Glutamatergic neuron (in vitro differentiated cells): ENCODE data around the gene ABHD14A. TPM values are rescaled to one million over a fixed set of nuclear protein-coding genes. Genes with fewer than 3 reads are reported as not detected.

ENCODE experiments used
- DNase-seq: peaks from one replicate; pipeline ENCODE4 v3.0.0; 2022
- H3K27ac Mint-ChIP-seq: one replicate; pipeline ENCODE4 v1.8.0; 2020; ENCODE audit warnings: mild to moderate bottlenecking, mixed read lengths, inconsistent platforms; ENCODE audit not compliant: unreplicated experiment
- H3K27me3 Mint-ChIP-seq: one replicate; pipeline ENCODE4 v1.8.0; 2020; ENCODE audit warnings: mild to moderate bottlenecking, moderate library complexity, mixed read lengths, inconsistent platforms; ENCODE audit not compliant: unreplicated experiment
- H3K36me3 Mint-ChIP-seq: one replicate; pipeline ENCODE4 v1.8.0; 2020; ENCODE audit warnings: mild to moderate bottlenecking, mixed read lengths, inconsistent platforms; ENCODE audit not compliant: unreplicated experiment
- H3K4me1 Mint-ChIP-seq: one replicate; pipeline ENCODE4 v1.8.0; 2020; ENCODE audit warnings: mild to moderate bottlenecking, low read depth, mixed read lengths, inconsistent platforms; ENCODE audit not compliant: unreplicated experiment
- H3K4me3 Mint-ChIP-seq: one replicate; pipeline ENCODE4 v1.8.0; 2020; ENCODE audit warnings: mild to moderate bottlenecking, mixed read lengths, inconsistent platforms; ENCODE audit not compliant: unreplicated experiment
- H3K9me3 Mint-ChIP-seq: one replicate; pipeline ENCODE4 v1.8.0; 2020; ENCODE audit warnings: mild to moderate bottlenecking, moderate library complexity, mixed read lengths, inconsistent platforms; ENCODE audit not compliant: unreplicated experiment
- total RNA-seq: library from RNA; stranded (reverse); fragmentation: NEBNext Ultra II Directional; extraction: Animal tissue kit (Norgen Biotek cat#: 25700); gene quantifications from one replicate; pipeline ENCODE4 v1.2.1, GENCODE V29; 2021; ENCODE audit not compliant: unreplicated experiment
- TF ChIP-seq, protein P1 (sequence below): fragments of 200-600 bp; sonication (generic); IDR thresholded peaks from one replicate; pipeline ENCODE4 v1.5.0; 2021; ENCODE audit not compliant: partially characterized antibody, unreplicated experiment

Gene ABHD14A
- total RNA-seq, 1 donor from 2014 or later: 12.7 TPM

DNA sequence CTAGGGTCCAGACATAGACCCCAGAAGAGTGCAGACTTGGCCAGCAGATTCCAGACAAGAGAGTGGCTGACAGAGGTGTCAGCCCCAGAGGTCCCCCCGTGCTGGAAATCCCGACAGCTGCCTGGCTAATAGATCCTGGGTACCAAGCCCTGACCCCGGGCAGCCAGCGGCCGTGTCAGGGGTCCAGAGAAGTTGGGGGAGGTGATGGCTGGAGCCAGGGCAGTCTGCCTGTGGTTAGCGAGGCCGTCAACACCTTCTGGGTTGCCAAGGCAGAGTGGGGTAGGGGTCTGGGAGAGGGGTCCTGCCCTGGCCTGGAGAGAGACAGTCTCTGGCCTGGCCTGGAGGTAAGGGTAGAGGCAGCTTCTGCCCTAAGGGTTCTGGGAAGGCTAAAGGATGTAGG is 45.9 kb downstream of the ABHD14A start:
- Mint-ChIP-seq H3K27ac (no peak overlapping the region), H3K27me3 (peaks cover 22% of the 10 kb centered on the region), H3K9me3 (peaks cover 23% of the 10 kb centered on the region), H3K4me3 (no peak overlapping the region), H3K36me3 (no peaks in the 10 kb centered on the region), H3K4me1 (peaks cover 38% of the 10 kb centered on the region)
- TF ChIP-seq, protein P1, sequence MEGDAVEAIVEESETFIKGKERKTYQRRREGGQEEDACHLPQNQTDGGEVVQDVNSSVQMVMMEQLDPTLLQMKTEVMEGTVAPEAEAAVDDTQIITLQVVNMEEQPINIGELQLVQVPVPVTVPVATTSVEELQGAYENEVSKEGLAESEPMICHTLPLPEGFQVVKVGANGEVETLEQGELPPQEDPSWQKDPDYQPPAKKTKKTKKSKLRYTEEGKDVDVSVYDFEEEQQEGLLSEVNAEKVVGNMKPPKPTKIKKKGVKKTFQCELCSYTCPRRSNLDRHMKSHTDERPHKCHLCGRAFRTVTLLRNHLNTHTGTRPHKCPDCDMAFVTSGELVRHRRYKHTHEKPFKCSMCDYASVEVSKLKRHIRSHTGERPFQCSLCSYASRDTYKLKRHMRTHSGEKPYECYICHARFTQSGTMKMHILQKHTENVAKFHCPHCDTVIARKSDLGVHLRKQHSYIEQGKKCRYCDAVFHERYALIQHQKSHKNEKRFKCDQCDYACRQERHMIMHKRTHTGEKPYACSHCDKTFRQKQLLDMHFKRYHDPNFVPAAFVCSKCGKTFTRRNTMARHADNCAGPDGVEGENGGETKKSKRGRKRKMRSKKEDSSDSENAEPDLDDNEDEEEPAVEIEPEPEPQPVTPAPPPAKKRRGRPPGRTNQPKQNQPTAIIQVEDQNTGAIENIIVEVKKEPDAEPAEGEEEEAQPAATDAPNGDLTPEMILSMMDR: no peak
- DNase-seq: no peak

DNA sequence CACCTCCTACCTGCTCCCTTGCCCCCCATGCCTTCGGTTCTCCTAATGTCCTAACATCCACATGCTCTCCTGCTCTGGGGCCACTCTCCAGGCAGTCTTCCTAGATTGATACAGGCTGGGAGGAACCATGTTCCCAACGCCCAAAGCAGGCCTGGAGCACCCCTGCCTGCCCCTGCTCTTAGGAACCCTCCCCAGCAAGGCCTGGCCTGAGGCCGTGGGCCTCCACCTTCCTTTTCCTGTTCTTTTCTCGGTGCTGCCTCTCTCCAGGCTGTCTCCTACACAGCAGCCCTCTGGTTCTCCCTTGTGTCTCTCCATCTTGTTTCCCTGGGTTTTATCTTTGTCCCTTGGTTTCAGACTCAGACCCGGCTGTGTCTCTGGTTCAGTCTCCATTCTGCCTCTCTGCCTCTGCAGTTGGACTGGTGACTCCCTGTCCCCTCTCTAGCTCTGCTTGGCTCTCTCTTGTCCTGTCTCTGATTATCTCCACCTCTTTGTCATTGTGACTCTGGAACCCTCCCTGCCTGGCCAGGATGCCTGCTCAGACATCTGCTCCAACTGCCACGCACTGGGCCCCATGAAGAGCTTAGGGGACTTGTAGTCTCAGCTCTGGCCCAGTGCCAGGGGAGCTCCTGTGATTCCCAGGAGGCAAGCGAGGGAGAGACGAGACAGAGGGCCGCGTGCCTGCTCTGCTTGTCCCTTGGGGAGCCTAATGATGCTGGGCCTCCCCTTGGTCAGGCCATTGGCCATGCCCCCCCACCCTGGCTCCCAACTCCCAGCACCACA is 46.8 kb downstream of the ABHD14A start:
- Mint-ChIP-seq H3K36me3 (peaks cover 4% of the 10 kb centered on the region), H3K9me3 (peaks cover 30% of the 10 kb centered on the region), H3K4me3 (peak overlapping the region; percentile 3), H3K27ac (no peak overlapping the region), H3K27me3 (peaks cover 29% of the 10 kb centered on the region), H3K4me1 (peaks cover 42% of the 10 kb centered on the region)
- no peak for DNase-seq
- TF ChIP-seq, protein P1: no peak

DNA sequence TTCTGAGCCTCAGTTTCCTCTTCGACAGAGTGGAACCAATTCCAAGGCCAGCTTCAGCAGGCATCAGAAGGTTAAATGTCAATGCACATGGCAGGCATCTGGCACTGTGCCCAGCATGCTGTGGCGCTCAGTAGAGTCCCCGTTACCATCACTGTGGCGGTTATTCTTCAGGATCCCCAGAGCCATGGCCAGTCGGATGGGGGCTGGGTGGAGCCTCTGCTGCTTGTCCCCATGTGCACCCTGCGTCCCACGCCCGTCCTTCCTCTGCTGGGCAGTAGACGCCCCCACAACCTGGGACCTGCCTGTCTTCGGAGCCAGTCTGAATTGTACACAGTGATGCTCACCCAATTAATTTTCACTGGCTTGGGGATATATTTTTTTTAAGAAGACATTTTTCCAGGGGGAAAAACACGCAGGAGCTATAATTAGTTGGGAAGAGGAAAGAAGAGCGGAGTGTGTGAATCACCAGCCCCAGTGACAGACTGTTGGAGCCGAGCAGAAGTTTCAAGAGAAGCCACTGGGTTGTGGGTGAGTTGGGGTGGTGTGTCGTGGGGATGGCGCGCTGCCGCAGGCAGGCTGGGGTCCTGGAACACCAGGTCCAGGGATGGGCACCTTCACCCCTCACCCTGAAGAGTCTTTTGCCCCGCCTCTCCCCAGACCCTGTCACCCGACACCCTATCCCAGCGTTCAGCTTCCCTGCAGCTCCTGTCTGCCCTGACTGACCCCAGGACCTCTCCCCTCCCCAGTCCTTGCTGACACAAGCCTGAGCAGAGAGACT is 47.6 kb downstream of the ABHD14A start:
- peaks cover 40% of the 10 kb centered on the region for H3K4me1 Mint-ChIP-seq
- H3K36me3 Mint-ChIP-seq: peaks cover 4% of the 10 kb centered on the region
- peak overlapping the region; percentile 52 for H3K4me3 Mint-ChIP-seq
- peak overlapping the region; percentile 48 for H3K27ac Mint-ChIP-seq
- H3K9me3 Mint-ChIP-seq: peaks cover 30% of the 10 kb centered on the region
- H3K27me3 Mint-ChIP-seq: peaks cover 26% of the 10 kb centered on the region
- DNase-seq: no peak
- TF ChIP-seq, protein P1: no peak

DNA sequence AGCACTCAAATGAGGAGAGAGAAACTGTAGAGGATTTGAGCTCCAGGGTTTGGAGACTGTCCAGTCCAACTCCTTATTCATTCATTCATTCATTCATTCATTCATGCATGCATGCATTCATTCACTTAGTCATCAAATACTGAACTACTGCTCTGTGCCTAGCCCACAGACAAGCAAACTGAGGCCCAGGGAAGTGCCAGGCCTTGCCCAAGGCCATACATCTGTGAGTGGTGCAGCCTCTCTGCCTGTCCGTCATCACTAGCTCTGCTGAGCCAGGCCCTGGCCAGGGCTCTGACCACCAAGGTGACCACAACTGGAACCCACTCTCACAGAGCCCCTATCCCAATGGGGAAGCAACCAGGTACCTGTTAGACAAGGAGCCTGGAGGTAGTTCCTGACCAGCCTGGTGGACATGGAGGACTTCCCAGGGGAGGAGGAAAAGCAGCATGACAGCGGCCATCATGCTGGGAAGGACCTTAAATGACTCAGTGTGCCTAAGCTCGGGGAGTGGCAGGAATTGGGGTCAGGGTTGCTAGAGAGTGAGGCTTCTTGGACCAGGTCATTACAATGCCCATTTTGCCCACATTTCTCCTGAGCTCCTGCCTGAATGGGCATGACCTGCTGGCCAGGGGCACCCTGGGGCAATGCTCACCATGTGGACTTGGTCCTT is 48.4 kb downstream of the ABHD14A start:
- H3K27ac Mint-ChIP-seq: no peak overlapping the region
- no peak overlapping the region for H3K4me3 Mint-ChIP-seq
- peaks cover 4% of the 10 kb centered on the region for H3K36me3 Mint-ChIP-seq
- H3K9me3 Mint-ChIP-seq: peaks cover 30% of the 10 kb centered on the region
- TF ChIP-seq, protein P1: no peak
- peaks cover 26% of the 10 kb centered on the region for H3K27me3 Mint-ChIP-seq
- DNase-seq: no peak
- peaks cover 38% of the 10 kb centered on the region for H3K4me1 Mint-ChIP-seq
